NOMO-1 treated with DMSO at 0.1 percent for 48 hours (cell line): ENCODE results near the gene SMAD7.

Experiments used
- DNase-seq: peaks from one replicate; lab custom pipeline; 2025; ENCODE audit not compliant: unreplicated experiment; lab: John Stamatoyannopoulos, UW

The SMAD7 gene

DNA sequence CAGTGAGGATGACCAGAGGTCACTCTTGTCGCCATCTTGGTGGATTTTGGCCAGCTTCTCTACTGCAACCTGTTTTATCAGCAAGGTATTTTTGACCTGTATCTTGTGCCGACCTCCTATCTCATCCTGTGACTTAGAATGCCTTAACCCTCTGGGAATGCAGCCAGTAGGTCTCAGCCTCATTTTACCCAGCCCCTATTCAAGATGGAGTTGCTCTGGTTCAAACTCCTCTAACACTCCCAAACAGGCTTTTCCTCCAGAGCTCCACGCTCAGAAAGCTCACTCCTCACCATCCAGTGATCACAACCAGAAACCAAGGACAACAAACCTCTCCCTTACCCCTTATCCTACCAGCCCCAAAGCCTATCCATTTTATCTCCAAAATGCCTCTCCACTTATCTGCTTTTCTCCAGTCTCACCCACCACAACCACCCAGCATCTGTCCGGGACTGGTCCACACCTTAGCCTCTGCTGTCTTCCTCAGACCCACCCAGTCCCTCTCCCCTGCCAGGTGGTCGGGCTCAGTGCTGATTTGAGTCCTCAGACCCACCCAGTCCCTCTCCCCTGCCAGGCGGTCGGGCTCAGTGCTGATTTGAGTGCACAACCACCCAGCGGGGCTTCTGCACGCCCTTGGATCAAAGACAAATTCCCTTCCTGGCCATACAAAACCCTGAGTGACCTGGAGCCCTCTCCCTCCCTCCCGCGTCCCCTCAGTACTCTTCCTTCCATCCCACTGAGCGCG, 11.7 kb upstream of the SMAD7 start:
- no peak for DNase-seq

GRCh38 chr18:48961547-48961946, 10.8 kb upstream of the SMAD7 start:
- DNase-seq: no peak

GRCh38 chr18:48959921-48960920, 9.5 kb upstream of the SMAD7 start:
- no peak for DNase-seq

- no peak for DNase-seq
These were observed 8.8 kb upstream of the SMAD7 start for GRCh38 chr18:48959551-48959920.

- no peak for DNase-seq
These were observed 8.2 kb upstream of the SMAD7 start for GRCh38 chr18:48958951-48959350.

GRCh38 chr18:48957616-48958015, 6.9 kb upstream of the SMAD7 start:
- no peak for DNase-seq

DNA sequence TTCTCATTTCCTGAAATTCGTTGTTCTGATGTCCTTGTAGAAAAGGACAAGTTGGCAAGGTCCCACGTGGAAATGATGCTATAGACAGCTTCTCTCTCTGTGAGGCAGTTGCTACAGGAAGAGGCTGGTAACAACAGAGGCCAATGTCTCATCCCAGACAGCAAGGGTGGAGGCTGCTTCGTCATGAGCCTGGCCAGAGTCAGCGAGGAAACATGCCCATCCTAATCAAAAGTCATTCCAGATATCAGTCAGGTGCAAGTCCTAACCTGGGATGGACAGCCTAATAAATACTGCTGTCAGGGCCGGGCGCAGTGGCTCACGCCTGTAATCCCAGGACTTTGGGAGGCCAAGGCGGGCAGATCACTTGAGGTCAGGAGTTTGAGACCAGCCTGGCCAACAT, 6.4 kb upstream of the SMAD7 start:
- no peak for DNase-seq

- no peak for DNase-seq
These were observed 5.6 kb upstream of the SMAD7 start for GRCh38 chr18:48956356-48956755.

DNA sequence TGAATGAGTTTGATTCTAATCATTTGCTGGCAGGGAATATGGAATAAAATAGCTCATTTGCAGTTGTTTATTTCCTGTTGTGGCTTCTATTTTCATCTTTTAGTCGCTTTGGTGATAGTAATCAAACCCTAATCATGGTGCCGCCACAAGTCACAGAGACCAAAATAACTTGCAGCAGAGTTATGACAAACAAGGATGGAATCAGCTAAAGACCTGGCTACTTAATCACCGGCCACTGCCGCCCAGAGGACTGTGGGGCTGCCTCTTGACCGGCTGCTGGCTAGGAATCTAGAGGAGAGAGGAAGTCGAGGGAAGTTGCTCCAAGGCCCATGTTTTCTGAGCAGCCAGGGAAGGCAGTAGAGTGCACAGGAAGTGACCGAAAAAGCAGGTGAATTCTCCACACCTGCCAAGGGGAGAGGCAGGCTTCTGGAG, 5.1 kb upstream of the SMAD7 start:
- no peak for DNase-seq

DNA sequence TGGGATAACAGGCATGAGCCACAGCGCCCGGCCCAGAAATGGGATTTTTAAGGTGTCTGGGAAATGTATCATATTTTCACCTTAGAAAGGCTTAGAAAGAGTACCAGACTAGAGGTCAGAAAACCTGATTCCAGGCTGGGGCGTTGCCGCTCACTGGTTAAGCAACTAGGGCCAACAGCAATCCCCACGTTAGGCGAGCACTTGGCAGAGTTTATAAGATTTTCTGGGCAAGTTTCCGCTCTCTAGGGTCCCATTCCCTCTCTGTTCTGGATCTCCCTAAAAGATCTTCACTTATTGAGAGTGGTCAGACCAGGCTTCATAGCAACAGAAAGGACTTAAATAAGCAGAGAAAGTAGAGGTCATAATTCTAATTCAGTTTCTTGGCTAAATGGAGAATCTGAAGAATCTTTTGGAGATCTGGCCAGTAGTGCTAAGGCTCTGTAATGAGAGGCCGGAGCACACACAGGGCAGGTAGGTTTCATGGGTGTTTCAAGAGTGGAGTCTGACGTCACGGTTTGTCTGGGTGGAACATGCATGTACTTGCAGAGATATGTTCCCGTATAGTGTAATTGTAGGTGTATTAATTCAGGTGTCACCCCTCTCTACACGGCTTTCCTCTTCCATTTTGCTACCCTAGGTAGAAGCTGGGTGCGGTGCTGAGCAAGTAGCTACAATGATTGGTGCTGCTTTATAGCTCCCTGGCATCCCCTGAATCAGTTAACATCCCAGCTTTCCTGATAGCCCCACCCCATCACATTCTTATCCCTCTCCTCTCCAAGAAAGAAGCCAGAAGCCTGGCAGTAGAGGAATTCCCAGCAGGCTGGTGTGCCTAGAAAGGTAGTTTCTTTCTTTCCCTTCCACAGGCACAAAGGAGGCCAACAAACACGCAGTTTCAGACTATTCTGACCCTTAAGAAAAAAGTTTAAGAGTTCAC, 4.4 kb upstream of the SMAD7 start:
- no peak for DNase-seq

DNA sequence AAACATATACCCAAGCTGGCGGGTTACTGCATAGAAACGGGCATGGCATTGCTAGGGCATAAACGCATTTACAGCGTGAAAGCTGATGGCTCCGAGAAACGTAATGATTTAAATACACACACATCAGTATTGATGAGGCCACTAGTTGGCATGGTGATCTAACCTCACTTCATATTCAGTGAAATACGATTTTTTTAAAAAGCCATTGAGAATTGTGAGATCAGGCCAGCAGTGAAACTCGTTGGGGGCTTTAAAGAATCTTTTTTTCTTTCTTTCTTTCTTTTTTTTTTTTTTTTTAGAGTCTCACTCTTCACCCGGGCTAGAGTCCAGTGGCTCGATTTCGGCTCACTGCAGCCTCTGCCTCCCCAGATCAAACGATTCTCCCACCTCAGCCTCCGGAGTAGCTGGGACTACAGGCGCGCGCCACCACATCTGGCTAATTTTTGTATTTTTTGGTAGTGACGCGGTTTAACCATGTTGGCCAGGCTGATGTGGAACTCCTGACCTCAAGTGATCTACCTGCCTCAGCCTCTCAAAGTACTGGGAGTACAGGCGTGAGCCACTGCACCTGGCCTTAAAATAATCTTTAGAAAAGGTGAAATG, 2.4 kb upstream of the SMAD7 start:
- no peak for DNase-seq

GRCh38 chr18:48952287-48953103, 1.7 kb upstream of the SMAD7 start:
- peak; percentile 70 for DNase-seq

DNA sequence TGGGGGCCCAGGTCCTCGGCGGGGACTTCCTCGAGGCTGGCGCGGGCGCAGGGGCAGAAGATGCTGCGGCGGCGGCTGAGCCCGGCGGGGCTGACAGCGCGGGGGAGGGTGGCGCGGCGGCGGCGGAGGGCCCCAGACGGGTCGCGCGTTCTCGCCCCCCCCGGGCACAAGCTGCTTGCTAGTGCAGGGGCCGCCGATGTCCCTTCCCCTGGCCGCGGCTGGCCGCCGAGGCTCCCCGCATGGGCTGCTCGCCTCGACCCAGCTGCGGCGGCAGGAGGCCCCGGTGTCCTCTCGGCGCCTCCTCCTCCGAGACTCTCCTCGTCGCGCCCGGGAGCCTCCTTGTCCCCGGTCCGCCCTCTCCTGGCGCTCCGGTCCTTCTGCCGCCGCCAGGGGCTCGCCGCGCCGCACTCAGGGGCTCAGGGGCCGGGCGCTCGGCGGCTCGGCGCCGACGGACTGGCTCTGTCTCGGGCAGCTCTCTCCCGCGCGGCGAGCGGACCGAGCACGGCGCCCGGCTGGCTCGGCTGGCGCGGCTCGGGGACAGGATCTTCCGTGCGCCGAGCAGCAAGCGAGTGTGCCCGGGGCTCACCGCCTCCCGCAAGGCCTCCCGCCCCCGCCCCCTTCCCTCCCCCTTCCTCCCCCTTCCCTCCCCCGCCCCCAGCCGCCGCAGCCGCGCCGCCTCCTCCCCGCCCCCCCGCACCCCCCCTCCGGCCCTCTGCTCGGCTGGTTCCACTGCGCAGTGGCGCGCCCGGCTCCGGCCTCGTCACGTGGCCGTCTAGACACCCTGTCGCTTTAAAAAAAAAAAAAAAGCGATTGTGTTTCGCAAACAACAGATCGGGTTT, 902 bp upstream of the SMAD7 start:
- peak; percentile 83 for DNase-seq

GRCh38 chr18:48949606-48950535, 894 bp downstream of the SMAD7 start:
- peak; percentile 27 for DNase-seq

DNA sequence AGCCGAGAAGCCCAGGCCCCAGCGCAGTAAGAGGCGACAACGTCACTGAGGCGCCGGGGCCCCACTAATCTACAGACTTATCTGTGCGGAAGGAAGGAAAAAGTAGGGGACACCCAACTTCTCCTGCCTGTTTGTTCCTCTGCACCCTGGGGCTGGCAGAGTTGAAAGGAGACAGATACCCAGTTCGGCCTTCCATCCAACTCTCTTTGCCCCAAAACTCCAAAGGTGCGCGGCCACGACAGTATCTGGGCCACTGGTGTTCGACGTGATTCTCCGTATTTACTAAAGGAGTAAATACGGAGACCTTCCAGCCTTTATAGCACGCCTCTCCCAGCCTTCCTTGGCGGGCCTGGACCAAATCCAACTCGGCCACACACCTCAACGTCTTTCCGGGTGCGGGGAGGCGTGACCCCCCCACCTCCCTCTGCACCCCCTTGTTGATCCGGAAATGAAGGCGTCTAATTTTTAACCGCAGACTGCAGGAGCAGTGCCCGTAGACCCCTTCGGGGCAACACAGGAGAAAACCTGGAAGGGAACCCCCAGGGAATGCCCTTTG, 1.6 kb downstream of the SMAD7 start:
- no peak for DNase-seq

- peak; percentile 20 for DNase-seq
These were observed 2.4 kb downstream of the SMAD7 start for GRCh38 chr18:48948112-48949049.
